NCI-H748 (cell line): ENCODE measurements around the gene DNAJB8.
A peak's percentile ranks its signal among the peaks of the same experiment; 100 is the strongest.

ENCODE experiments used
- DNase-seq: peaks from one replicate; lab custom pipeline; 2025; ENCODE audit not compliant: unreplicated experiment; lab: John Stamatoyannopoulos, UW

DNAJB8 gene

GRCh38 chr3:128495435-128495970 is 28.8 kb upstream of the DNAJB8 start:
- DNase-seq, result no peak

DNA sequence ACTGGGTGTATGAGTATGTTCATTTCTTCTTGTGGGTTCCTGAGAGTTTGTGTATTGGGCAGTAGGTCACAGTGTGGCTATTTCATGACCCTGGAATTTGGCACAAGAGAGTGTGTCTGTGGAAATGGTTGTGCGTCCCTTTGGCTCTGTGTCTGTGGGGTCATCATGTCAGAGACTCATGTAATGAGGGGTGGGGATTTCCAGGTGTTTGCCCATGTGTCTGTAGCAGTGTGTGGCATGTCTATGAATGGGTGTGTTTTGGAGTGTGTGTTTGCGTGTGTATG is 27.6 kb upstream of the DNAJB8 start:
- no peak for DNase-seq

DNA sequence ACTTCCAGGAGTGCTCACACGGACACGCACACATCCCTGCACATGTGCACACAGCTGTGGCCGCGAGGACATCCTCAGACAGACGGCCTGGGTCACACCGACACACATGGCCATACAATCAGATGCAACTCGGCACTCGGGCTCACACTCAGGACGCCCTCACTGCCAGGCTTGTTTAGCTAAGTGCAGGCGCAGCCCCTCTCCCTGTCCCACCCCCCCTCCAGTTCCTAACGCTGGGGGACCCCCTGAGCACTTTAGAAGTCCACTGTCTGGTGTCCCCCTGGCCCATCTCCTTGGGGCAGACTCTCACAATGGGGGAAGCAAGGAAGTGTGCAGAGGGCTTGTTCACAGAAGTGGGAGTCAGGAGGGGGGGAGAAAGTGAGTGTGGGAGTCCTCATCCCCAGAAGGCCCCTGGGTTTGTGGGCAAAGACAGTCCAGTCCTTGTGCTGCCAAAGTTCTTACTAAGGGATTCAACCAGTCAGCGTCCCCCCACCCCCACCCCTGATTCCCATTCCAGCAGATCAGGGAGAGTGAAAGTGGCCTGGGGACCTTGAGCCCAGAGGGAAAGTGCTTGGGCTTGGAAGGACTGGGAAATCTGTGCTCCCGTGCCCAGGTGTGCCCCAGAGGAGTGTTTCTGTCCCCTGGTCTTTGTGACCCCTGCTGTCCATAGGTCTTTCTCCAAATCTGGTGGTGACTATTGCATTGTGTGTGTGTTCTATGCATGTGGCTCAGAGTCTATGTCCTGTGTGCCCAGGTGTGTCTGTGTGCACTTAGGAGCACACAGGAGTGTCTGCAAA is 27.1 kb upstream of the DNAJB8 start:
- DNase-seq, result no peak

GRCh38 chr3:128492671-128493569 is 26.2 kb upstream of the DNAJB8 start, which contains the start of gene GATA2:
TSS of gene GATA2 (minus strand) at chr3:128493201. CDS start at chr3:128487031, 6,170 bp downstream.
- peak; percentile 54 for DNase-seq

GRCh38 chr3:128491941-128492670 is 25.4 kb upstream of the DNAJB8 start:
- DNase-seq, result peak; percentile 51

DNA sequence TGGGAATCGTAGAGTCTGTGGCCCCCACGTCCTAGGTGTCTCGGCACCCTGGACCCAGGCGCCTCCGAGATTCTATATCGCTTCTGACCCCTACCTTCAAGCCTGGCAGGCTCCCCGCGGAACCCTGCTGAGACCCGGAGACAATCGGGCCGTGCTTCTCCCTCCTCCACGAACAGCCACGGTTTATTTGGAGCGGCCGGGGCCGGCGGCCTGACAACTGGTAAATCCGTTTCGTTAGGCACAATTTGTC is 24.9 kb upstream of the DNAJB8 start:
- DNase-seq, result no peak

- no peak for DNase-seq
Measured at GRCh38 chr3:128490915-128491690, 24.4 kb upstream of the DNAJB8 start.

DNA sequence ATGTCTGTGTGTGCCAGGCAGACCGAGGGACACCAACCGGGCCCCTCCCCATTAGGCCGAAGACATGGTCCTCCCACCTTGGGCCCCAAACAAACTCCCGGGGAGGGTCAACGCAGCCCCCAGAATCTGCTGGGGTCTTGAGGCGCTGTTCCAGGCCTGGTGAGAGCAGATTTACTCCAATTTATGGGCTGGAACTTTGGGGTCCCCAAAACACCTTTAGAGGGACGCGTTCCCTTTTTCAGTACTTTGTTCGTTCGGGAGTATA is 23.9 kb upstream of the DNAJB8 start:
- no peak for DNase-seq

- DNase-seq, result peak; percentile 77
Measured at GRCh38 chr3:128489927-128490649, 23.4 kb upstream of the DNAJB8 start.

- no peak for DNase-seq
Measured at GRCh38 chr3:128489674-128489926, 22.9 kb upstream of the DNAJB8 start.

- DNase-seq, result peak; percentile 60
Measured at GRCh38 chr3:128488991-128489673, 22.4 kb upstream of the DNAJB8 start.

- DNase-seq, result peak; percentile 55
Measured at GRCh38 chr3:128488636-128488990, 21.9 kb upstream of the DNAJB8 start.

- DNase-seq, result peak; percentile 86
Measured at GRCh38 chr3:128487813-128488635, 21.3 kb upstream of the DNAJB8 start.

- no peak for DNase-seq
Measured at GRCh38 chr3:128487538-128487812, 20.8 kb upstream of the DNAJB8 start.

- DNase-seq, result peak; percentile 46
Measured at GRCh38 chr3:128486681-128487537, 20.2 kb upstream of the DNAJB8 start.

GRCh38 chr3:128486205-128486628 is 19.5 kb upstream of the DNAJB8 start:
- DNase-seq, result no peak

DNA sequence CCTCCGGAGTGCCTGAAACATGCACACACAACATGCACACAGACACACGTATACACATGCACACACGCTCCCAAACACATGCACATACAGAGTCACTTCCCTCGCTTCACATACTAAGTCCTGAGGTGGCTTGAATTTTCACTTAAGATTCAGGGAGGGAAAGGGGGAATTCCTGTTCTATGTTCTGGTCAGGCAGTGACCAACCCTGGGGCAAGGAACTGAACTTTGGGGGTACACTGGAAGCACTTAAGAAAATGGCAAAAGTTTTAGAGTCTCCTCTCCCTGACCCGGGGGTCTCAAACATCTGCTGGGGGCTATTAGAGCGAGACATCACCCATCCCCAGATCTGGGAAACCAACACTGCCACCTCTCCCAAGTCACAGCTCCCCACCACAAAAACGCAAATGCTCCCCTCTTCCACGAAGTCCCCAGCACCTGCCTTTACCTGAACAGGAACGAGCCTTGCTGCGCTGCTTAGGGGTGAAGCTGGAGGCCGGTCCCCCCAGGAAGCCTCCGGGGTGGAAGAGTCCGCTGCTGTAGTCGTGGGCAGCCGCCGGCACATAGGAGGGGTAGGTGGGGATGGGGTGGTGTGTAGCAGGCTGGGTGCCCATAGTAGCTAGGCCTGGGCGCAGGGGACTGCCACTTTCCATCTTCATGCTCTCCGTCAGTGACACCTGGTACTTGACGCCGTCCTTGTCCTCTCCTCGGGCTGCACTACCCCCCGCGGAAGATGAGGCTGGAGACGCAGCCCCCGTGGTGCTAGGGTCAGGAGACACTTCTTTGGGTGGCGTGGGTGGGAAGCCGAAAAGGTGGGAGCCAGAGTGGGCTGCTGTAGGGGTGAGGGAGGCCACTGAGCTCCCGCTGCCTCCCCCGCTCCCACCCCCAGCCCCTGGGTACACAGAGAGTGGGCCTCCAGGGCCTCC is 18.9 kb upstream of the DNAJB8 start:
- DNase-seq, result no peak
